Esophagus squamous epithelium (tissue), 5 donors: ENCODE results near the gene PTPRD. TPM values are rescaled to one million over a fixed set of nuclear protein-coding genes. Genes with fewer than 3 reads are reported as not detected.
"Not testable (repeated sequence)": the region's sequence is repeated elsewhere in the genome, so short reads cannot be mapped to it uniquely, and the experiment has no call there.

ENCODE experiments used
- DNase-seq: peaks from one replicate; lab custom pipeline; 2025; lab: John Stamatoyannopoulos, UW
- H3K27ac ChIP-seq, 4 donors: fragments of 200-600 bp; sonication (generic); one replicate each; pipeline ENCODE4 v1.5.1; 2016 to 2019; ENCODE audit warnings: mild to moderate bottlenecking in 1 of 4
- H3K27me3 ChIP-seq, 4 donors: fragments of 200-600 bp; sonication (generic); 1 replicate in 3 of 4; 2 replicates in 1 of 4; pipeline versions ENCODE4 v1.5.1 to v1.6.0; 2017 to 2021; ENCODE audit warnings: antibody characterized with exemption in 1 of 4
- H3K36me3 ChIP-seq, 3 donors: fragments of 200-600 bp; sonication (generic); one replicate each; pipeline ENCODE4 v1.5.1; 2016 to 2019
- H3K4me1 ChIP-seq, 3 donors: fragments of 200-600 bp; sonication (generic); one replicate each; pipeline ENCODE4 v1.5.1; 2017 to 2019
- H3K4me3 ChIP-seq, 4 donors: fragments of 200-600 bp; sonication (generic); 1 replicate in 3 of 4; 2 replicates in 1 of 4; pipeline ENCODE4 v1.5.1; 2016 to 2019; ENCODE audit warnings: mild to moderate bottlenecking in 2 of 4, moderate library complexity in 1 of 4
- H3K9me3 ChIP-seq, 3 donors: fragments of 200-600 bp; sonication (generic); one replicate each; pipeline ENCODE4 v1.5.1; 2016 to 2019
- CTCF ChIP-seq, 6 experiments: fragments of 450-650 bp in 4 of 6; fragments of 200-600 bp in 2 of 6; sonication (generic) in 2 of 6; IDR thresholded peaks; one replicate each; pipeline ENCODE4 v1.5.1; 2016 to 2019; ENCODE audit warnings: antibody characterized with exemption in 6 of 6, mild to moderate bottlenecking in 4 of 6, moderate library complexity in 4 of 6
- POLR2A ChIP-seq, 4 donors: fragments of 450-650 bp; IDR thresholded peaks; one replicate each; pipeline ENCODE4 v1.6.1; 2017; ENCODE audit warnings: antibody characterized with exemption in 4 of 4, mild to moderate bottlenecking in 4 of 4, moderate library complexity in 3 of 4
- WGBS, 2 donors: methylation state at CpG; one replicate each; pipeline ENCODE4 v1.1.5; 2018; 5-methylcytosine and 5-hydroxymethylcytosine counted together
- intact Hi-C: fragments of 100-400 bp; cut with DNase I; formaldehyde crosslinking; loops from one replicate; pipeline ENCODE4 v1.15.0; 2022
- total RNA-seq, 4 donors: library from RNA; depleted of rRNA; stranded (reverse); fragments of >200 nt; gene quantifications; one replicate each; pipeline ENCODE4 v1.1.0, GENCODE V29; 2016
- donor health status: DM: yes; HTN: yes; CAD: no.

Gene PTPRD
- total RNA-seq, 4 donors from 2014 or later: 0.23 to 16.3 (median 6.6) TPM

DNA sequence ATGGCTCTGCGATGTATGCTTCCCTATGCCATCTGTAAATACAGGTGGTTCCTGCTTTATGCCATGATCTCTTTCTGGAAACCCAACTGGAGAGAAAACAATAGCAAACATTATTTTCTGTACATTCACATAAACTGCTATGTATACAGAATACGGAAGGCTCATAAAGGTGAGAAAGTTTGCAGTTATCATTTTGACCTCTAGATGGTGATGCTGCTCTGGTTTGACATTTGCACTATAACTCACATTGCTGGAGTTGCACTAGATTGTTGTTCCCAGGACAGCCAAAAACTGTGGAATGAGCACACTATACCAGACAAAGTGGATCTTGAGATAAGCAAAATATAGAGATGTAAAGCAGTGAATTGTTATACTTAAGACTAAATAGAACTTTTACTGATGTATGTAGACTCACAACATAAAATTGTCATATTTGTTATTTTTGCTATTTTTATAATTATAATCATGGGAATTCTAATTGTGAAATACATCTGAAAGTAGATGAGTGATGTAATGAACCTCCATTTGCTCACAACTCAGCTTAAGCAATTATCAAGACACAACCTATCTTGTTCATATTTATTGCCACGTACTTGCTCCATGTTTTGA is 246.5 kb downstream of the PTPRD start:
- H3K9me3 ChIP-seq: no peaks in the 10 kb centered on the region
- intact Hi-C loops: no loop called here
- no peaks in the 10 kb centered on the region for H3K36me3 ChIP-seq
- no peak for TF ChIP-seq POLR2A (IDR thresholded peaks at IDR 0.05)
- TF ChIP-seq CTCF (IDR thresholded peaks at IDR 0.05): peak; percentile 20 to 55 (median 44)
- no peaks in the 10 kb centered on the region for H3K27me3 ChIP-seq
- no peaks in the 10 kb centered on the region for H3K4me1 ChIP-seq
- H3K4me3 ChIP-seq: no peak overlapping the region
- no peak overlapping the region for H3K27ac ChIP-seq
- DNase-seq: no peak
- 36 to 44% methylated on average over 3 of the region's 3 CpGs for WGBS, 2 donors

DNA sequence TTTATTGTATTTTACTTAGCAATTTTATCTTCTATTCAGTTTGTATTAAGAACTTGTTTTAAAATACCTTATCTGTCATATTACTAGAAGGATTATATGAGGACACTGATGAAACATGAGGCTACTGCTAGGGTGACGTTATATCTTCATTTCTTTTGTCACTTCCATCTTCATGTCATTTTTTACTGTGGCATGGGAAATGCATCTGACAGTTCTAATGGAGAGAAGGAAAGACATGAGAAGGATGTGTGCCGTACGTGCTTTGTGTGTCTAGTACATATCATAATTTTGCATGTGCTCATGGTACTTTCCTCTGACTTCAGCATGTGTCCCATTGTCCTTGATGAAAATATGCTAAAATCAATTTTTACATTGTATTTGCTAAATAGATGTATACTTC is 258.2 kb downstream of the PTPRD start:
- Histone ChIP-seq H3K9me3 (no peaks in the 10 kb centered on the region), H3K27me3 (no peaks in the 10 kb centered on the region), H3K36me3 (no peaks in the 10 kb centered on the region), H3K4me1 (no peaks in the 10 kb centered on the region), H3K4me3 (no peak overlapping the region), H3K27ac (no peak overlapping the region)
- intact Hi-C loops: no loop called here
- DNase-seq: no peak
- WGBS, 2 donors: 70 to 76% methylated on average over 3 of the region's 3 CpGs
- no peak for TF ChIP-seq CTCF (IDR thresholded peaks at IDR 0.05)
- no peak for TF ChIP-seq POLR2A (IDR thresholded peaks at IDR 0.05)

- H3K4me3 ChIP-seq, H3K36me3 ChIP-seq, H3K27me3 ChIP-seq, DNase-seq, H3K9me3 ChIP-seq, H3K4me1 ChIP-seq, H3K27ac ChIP-seq, intact Hi-C loops: not testable (repeated sequence)
- WGBS, 2 donors: 68 to 71% methylated on average over 5 of the region's 5 CpGs
These were observed 267.2 kb downstream of the PTPRD start for GRCh38 chr9:10345621-10346020.

GRCh38 chr9:10341057-10341456 is 271.7 kb downstream of the PTPRD start:
- no peaks in the 10 kb centered on the region for H3K27me3 ChIP-seq
- no peaks in the 10 kb centered on the region for H3K4me1 ChIP-seq
- 74 to 85% methylated on average over 2 of the region's 2 CpGs for WGBS, 2 donors
- DNase-seq: no peak
- no peaks in the 10 kb centered on the region for H3K36me3 ChIP-seq
- no peak for TF ChIP-seq CTCF (IDR thresholded peaks at IDR 0.05)
- TF ChIP-seq POLR2A (IDR thresholded peaks at IDR 0.05): no peak
- intact Hi-C loops: no loop called here
- no peaks in the 10 kb centered on the region for H3K9me3 ChIP-seq
- H3K4me3 ChIP-seq: no peak overlapping the region
- H3K27ac ChIP-seq: no peak overlapping the region

- intact Hi-C loops: no loop called here
- no peak for DNase-seq
- Histone ChIP-seq H3K9me3 (no peaks in the 10 kb centered on the region), H3K27me3 (no peaks in the 10 kb centered on the region), H3K4me3 (no peak overlapping the region), H3K27ac (no peak overlapping the region), H3K36me3 (no peaks in the 10 kb centered on the region), H3K4me1 (no peaks in the 10 kb centered on the region)
- TF ChIP-seq POLR2A (IDR thresholded peaks at IDR 0.05) (no peak), CTCF (IDR thresholded peaks at IDR 0.05) (no peak)
These were observed 273.6 kb downstream of the PTPRD start for GRCh38 chr9:10339152-10339551.

GRCh38 chr9:10331157-10331556 is 281.6 kb downstream of the PTPRD start:
- no peak overlapping the region for H3K4me3 ChIP-seq
- 34 to 47% methylated on average over 2 of the region's 2 CpGs for WGBS, 2 donors
- H3K27me3 ChIP-seq: no peaks in the 10 kb centered on the region
- H3K9me3 ChIP-seq: no peaks in the 10 kb centered on the region
- no peak for DNase-seq
- H3K27ac ChIP-seq: no peak overlapping the region
- H3K36me3 ChIP-seq: no peaks in the 10 kb centered on the region
- no peaks in the 10 kb centered on the region for H3K4me1 ChIP-seq
- intact Hi-C loops: no loop called here
- TF ChIP-seq POLR2A (IDR thresholded peaks at IDR 0.05) (no peak), CTCF (IDR thresholded peaks at IDR 0.05) (no peak)
